ENCODE measurements around the gene ZNF454.

The ZNF454 gene

DNA sequence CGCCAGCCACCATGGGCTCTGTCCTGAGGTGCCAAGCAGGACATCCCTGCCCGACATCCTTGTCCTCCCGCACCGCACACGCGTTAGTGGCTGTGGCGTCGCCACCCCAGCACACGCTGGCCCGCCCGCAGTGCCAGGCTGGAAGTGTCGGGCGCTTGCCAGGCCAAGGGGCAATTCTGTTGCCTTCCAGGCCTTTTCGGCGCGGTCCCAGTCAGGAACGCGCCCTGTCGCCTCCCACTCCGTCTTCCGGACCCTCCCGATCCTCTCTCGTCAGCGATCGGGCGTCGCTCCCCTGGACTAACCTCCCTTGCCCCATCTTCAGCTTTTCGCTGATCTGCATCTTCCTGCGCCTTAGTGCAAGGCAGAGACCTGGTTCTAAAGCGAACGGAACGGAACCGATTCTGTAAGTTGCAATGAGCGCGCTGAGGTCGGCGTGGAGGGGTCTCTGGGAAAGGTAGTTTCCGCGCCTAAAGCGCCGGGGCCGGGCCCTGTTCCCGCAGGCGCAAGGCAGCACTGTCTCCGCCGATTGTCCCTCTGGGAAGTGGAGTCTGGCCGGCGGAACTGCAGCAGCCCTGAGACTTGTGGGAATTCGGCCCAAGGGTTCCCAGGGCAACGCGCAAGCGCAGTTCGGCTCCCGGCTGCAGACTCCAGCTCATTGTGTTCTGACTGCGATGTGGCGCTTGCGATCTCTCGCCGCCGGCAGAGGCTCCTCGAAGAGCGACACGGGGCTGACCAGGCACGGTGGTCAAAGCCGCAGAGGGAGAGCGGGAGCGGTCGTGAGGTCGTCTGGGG, at the start of gene ZNF454:
Gene ZNF454 (plus strand): TSS at position 630 of the 792 bp plus-strand sequence. CDS start 1,594 bp downstream, outside the sequence.
- peak; percentile 12 for DNase-seq (ENCODE audit: low read depth)

DNA sequence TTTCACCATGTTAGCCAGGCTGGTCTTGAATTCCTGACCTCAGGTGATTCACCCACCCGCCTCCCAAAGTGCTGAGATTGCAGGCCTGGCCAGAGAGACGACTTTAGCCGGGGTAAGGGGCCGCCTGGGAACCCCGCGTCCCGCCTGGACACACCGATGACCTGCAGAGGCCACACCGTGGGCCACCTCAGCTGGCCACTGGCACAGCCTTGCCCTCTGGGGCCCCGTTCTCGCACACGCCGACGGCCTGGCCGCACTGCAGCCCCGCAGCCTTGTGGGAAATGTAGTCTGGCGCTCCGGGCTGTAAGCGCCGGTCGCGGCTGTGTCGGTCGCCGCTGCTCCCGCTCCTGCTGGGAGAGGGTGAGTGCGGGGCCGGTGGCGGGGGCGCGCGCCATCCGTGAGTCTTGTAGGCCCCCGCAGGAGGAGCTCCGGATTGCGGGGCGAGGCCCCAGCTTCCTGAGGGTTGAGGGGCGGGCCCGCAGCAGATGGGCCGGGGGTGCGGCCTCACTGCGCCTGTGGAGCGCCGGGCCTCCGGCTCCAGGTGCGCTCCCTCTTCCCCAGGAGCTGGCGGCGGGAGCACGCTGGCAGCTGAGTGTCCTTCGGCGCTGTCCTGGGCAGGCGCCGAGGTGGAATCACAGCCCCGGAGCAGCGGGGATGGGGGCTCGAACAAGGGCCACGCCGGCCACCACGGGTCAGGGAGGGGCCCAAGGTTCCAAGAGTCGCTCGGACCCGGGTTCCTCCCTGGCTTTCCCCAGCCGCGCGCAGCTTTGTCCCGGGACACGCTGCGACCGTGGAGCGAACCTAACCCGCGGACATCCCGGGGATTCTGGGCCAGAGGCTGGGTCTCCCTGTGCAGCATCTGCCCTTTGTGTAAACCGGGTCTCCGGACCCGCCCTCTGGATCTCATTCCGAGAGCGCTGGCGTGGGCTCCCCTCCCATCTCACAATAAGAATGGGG, 45.1 kb upstream of the ZNF454 start, which contains the start of gene ZFP2:
Gene ZFP2 (plus strand): TSS at position 299 of the 957 bp plus-strand sequence. CDS start 35,401 bp downstream, outside the sequence.
- DNase-seq (ENCODE audit: low read depth) = peak; percentile 9

DNA sequence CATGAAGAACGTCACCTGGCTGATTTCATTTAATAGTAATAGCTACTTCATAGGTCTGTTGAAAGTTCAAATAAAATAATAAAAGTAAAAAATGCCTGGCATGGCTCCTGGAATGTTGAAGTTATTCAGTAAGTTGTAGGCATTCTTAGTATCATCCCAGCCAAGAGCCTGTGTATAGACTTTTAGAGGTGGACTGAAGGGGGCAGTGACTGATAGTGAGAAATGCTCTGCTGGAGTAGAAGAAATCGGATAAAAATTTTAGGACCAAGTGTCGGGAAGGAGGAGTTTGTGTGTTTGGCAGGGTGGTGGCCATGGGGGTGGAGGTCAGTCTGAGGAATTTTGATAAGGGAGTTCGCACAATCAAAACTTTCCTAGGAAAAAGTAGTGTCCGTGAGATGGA, 41.7 kb upstream of the ZNF454 start:
- DNase-seq (ENCODE audit: low read depth) = no peak

DNA sequence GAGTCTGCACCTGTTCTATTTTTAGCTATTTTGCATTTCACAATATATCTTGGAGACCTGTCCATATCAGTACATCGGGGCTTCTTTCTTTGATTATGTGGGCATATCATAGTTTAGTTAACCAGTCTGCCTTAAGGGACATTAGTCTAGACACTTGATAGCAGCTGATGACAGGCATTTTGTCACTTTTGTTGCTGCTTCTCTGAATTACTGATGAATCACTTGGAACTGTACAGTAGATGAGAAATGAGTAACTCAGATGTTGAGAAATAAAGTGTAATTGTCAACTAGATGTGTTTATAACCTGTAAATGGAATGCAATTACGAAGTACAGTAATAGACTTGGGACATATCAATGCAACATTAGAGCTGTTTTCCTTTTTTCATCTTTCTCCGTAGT, 38.1 kb upstream of the ZNF454 start:
- DNase-seq (ENCODE audit: low read depth) = no peak

DNA sequence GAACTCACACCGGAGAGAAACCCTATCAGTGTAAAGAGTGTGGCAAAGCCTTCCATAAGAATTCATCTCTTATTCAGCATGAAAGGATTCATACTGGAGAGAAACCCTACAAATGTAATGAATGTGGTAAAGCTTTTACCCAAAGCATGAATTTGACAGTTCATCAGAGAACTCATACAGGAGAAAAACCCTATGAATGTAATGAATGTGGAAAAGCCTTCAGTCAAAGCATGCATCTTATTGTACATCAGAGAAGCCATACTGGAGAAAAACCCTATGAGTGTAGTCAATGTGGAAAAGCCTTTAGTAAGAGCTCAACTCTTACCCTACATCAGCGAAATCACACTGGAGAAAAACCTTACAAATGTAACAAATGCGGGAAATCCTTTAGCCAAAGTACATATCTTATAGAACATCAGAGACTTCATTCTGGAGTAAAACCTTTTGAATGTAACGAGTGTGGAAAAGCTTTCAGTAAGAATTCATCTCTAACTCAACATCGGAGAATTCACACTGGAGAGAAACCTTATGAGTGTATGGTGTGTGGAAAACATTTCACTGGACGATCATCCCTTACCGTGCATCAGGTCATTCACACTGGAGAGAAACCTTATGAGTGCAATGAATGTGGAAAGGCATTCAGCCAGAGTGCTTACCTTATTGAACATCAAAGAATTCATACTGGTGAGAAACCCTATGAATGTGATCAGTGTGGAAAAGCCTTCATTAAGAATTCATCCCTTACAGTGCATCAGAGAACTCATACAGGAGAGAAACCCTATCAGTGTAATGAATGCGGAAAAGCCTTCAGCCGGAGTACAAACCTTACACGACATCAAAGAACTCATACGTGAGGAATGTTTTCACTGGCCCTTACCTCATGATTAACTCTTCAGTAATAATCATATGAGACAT, 8.9 kb upstream of the ZNF454 start:
- no peak for DNase-seq (ENCODE audit: low read depth)

DNA sequence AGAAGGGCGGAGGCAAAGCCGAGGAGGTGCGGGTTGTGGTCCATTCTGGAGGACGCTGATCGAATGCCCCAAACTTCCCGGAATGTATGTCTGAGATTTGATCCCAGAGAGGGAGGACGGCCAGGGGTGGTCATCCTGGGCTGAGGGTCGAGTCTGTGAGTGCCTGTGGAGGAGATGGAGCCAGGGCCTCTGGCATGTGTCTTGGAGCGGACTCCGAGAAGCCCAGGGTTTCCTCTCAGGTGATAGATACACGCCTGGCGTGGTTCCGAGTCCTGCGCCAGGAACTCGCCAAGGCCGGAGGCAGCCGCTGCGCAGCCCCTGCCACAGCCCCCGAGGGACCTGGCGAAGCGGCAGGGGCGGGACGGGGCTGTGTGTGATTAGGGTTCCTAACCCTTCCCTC, 363 bp downstream of the ZNF454 start:
- DNase-seq (ENCODE audit: low read depth) = no peak

DNA sequence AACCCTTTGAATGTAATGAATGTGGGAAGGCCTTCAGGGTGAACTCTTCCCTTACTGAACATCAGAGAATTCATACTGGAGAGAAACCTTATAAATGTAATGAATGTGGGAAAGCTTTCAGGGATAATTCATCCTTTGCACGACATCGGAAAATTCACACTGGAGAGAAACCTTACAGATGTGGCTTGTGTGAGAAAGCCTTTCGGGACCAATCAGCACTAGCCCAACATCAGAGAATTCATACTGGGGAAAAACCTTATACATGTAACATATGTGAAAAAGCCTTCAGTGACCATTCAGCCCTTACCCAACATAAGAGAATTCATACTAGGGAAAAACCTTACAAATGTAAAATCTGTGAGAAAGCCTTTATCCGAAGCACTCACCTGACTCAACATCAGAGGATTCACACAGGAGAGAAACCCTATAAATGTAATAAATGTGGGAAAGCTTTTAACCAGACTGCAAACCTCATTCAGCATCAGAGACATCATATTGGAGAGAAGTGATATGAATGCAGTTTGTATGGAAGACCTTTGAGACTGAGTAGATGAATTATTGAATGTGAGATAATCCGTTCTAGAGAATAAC, 24.6 kb downstream of the ZNF454 start:
- DNase-seq (ENCODE audit: low read depth) = no peak

DNA sequence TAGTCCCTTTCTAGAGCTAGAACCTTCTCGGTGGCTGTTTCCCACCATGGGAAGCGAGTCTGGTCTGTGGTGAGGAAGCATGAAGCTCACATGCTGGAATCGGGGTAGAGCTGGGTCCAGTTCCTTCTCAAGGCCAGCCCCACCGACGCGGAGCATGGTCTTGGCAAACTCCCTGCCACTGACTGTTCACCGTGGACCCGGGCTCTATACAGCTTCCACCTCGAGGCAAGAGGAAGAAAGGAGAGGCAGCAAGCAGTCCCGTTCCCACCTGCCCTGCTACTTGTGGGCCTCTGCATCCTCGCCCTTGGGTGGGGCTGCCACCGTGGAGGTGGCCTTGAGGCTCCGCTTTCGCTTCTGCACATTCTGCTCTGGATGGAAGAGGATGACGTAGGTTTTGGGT, 40.4 kb downstream of the ZNF454 start:
- no peak for DNase-seq (ENCODE audit: low read depth)

DNA sequence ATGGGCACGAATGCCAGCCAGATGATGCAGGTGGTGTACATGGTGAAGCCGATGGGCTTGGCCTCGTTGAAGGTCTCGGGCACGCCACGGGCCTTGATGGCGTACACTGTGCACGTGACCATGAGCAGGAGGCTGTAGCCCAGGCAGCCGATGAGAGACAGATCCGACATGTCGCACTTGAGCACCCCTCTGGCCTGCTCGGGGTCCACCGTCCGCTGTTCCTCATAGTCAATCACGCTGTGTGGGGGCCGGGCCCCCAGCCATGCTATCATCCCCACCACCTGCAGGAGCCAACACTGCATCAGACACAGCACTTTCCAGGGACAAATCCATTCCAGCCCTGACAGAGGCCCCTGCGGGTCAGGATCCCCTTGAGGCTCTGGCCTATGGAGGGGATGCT, 41.9 kb downstream of the ZNF454 start:
- DNase-seq (ENCODE audit: low read depth) = no peak

DNA sequence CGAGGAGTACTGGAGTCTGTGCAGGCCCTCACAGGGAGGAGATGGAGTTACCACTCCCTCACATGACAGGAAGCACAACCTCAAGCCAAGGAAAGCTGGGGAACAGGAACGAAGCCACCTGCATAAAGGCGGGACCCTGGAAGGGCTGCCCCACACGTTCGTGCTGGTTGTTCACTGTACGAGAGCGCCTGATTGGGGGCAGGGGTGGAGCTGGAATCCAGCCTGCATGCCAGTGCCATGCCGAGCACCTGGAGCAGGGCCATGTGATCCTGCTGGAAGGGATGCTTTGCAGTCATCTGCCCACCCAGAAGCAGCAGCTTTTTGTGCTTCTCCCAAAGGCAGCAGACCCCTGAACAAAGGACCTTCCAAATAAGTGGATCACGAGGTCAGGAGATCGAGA, 42.7 kb downstream of the ZNF454 start:
- no peak for DNase-seq (ENCODE audit: low read depth)

DNA sequence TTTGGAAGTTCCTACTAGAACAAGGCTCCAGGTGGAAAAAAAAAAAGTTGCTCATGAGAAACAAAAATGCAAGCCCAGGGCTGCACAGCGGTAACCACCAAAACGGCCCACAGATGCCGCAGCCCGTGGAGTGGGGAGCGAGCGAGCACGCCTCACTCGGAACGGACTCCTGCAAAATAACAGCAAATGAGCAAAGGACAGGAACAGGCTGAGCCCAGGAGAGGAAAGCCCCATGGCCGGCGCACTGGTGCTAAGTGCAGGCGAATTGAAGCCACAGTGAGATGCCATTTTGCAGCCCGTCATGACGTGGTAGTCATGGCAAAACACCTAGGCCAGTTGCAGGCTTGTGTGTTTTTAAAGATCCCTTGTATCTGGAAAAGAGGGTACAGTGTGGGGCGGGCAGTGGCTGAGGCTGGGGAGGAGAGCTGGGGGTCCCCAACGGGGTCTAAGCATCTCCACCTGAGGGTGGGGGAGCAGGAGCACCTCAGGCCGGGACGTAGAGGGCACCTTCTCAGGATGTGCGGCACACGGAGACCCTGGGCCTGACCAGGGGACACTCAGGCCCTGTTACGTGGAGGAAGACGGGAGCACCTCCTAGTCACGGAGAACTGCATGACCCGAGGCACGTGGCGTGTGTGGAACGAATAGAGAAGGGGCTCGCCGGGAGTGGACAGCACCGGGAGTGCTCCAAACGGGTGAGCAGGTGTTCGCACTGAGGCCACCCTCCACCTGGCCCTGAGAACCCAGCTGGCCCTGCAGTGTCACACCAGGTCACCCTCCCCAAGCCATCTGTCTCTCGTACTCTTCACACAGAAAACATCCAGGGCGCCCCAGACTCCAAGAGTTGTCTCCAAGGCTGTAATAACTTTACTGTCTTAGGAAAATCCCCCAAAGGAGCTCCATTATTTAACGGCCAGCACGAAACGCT, 43.4 kb downstream of the ZNF454 start:
- no peak for DNase-seq (ENCODE audit: low read depth)

DNA sequence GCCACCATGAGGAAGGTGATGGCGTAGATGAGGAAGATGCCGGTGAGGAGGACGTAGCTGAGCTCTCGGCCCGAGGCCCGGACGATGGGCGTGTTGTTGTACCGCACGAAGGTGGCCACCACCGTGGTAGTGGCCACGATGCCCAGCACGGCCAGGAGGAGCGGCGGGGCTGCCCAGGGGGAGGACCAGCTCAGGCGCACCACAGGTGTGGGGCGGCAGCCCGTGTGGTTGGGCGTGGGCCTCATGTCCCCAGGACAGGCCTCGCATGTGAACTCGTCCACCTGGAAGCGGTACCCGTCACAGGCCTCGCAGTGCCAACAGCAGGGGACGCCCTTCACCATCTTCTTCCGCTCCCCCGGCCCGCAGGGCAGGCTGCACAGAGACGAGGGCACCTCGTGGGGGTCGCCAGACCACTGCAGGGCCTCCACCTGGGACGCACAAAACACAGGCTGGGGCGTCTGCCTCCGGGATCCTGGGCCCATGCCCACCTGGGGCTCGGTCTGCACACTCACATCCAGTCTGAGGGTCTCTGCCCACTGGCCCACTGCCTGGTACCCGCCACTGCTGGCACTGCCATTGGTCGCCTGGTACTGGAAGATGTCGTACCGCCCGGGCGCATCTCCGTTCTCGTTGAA, 45.4 kb downstream of the ZNF454 start:
- no peak for DNase-seq (ENCODE audit: low read depth)

DNA sequence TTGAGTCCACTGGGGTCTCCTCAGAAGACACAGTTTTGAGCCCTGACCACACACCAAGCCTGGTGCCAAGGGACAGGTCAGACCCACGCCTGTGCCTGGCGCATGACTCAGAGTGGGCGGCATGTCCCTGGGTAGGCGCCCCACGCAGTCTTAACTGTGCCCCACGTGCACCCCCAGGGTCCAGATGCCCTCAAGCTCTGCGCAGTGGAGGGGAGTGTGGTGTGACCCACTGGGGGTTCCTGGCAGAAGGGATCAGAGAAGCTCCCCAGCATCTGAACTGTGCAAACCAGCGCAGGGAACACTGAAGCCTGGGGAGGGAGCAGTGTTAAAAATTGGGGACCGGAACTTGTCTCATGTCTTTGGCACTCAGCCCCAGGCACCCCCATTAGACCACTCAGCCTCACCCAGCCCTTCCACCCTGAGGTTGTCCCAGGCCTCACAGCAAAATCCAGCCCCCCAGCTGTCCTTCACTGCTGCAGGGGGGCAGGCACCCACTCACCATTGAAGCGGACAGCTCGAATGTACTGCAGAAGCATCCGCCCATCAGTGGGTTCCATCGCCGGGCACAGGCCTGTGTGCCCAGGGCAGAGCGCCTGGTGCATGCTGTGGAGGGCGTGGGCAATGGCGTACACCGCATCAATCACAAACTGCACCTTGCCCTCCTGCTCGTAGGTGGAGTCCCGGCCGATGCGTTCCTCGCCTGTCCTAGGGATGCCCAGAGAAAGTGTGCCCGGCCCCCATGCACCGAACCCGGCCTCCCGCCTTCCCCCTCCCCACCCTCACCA, 47.6 kb downstream of the ZNF454 start:
- DNase-seq (ENCODE audit: low read depth) = no peak

DNA sequence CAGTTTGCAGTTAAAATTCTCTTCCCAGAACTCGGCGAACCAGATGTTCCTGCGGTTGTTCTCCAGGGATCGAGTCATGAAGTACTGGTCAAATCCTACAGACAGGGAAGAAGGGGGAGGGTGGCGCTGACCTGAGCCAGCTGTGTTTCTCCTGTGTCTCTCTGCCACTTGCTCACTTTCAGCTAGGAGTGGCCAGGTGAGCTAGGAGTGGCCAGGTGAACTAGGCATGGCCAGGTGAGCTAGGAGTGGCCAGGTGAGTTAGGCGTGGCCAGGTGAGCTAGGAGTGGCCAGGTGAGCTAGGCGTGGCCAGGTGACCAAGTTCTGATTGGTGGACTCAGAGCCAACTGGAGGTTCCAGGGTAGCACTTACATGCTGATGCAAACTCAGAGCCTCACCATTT, 48.3 kb downstream of the ZNF454 start:
- no peak for DNase-seq (ENCODE audit: low read depth)

DNA sequence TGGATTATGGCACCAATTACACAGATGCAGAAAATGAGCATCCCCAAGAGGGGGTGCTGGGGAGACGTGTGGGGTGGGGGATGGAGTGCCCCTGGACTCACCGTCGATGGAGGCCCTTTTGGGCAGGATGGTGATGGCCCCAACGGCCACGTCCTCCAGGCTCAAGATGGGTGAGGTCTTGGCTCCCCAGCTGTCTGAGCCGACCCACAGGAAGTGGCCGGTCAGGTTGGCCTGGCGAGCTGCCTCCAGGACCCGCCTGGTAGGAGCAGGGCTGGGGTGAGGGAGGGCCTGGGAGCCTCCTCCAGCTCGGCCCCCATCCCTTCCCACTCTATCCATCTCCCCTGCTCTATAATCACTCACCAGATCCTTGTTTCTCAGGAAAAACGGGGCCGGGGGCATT, 49.5 kb downstream of the ZNF454 start:
- DNase-seq (ENCODE audit: low read depth) = no peak

DNA sequence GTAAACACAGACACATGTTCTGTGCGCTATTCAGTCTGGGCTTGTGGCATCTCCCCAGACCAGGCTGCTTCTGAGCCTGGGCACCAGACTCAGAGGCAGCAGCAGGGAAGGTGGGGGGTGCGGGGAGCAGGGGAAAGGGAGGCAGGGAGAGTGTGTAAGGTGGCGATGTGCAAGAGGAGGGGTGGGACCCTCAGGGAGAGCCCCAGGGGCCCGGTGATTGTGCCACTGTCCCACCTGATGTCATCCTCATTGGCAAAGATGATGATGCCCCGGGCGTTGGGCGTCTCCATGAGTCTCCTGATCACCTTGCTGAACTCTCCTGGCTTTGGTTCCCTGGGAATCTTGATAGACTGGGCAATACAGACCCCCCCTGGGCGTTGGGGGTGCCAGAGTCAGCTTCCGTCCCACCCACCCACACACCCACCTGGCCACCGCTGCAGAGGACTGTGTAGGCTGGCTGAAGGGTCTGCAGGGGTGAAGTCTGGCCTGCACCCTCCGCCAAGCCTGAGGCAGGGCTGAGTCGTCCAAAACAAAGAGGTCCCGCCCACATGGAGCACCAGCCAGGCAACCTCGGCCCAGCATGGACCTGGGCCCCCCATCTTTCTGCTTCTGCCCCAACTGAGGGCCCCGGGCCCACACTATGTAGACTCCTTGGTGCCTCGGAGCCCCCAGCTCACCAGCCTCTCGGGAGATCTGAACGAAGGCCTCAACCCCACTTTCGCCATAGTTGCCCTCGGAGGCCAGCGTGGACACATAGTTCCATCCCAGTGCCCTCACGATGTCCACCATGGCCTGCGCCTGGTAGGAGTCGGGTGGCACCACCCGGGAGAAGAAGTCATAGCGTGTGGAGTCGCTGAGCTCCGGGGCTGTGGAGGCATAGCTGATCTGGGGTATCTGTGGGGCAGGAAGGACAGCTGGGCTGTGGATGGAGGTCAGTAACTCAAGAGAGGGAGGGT, 50.5 kb downstream of the ZNF454 start:
- DNase-seq (ENCODE audit: low read depth) = no peak

DNA sequence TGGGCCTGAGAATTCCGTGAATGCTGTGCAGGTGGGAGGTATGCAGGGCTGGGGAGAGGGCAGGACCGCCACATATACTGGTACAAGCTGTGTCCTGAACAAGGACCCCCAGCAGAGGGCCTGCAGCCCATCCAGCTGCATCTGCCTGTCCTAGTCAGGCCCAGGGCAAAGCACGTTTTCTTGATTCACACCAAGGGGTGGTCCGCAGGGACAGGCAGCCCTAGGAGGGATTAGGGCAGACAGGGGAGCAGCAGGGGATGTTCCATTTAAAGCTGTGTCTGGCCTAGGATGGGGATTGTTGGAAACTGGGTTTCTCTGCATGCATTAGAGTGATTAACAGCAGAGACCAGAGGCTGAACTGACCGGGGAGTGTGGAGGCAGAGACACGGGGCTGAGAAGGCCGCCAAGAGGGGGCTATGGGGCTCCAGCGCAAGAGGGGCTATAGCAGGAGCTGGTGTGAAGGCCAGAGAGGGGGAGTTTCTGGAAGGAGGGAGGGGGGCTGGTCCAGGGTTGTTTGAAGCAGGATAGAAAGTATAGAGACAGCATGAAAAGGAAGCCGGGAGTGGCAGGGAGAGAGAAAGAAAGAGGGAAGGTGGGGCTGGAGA, 51.4 kb downstream of the ZNF454 start:
- DNase-seq (ENCODE audit: low read depth) = no peak

Measured in GM04503 (cell line).